ENCODE measurements around the gene ORMDL1. TPM values are rescaled to one million over a fixed set of nuclear protein-coding genes. Genes with fewer than 3 reads are reported as not detected.
A peak's percentile ranks its signal among the peaks of the same experiment; 100 is the strongest.

ORMDL1 gene
- total and polyA plus RNA-seq, 2 experiments from 2014 or later = 50.5 to 84.2 TPM

- Histone ChIP-seq H4K20me1 (replicated peaks; ENCODE audit: insufficient read depth) (0 out of 2 replicates have a peak, but pooled peaks cover 5% of the 10 kb centered on the region), H3K27me3 (ENCODE audit: insufficient read depth) (no peaks in the 10 kb centered on the region), H3F3A (replicated peaks; ENCODE audit: low read depth) (no peaks in the 10 kb centered on the region), H3K4me3 (no peak overlapping the region), H3K9me2 (ENCODE audit: insufficient read depth) (no peaks in the 10 kb centered on the region), H3K36me3 (ENCODE audit: insufficient read depth) (no peaks in the 10 kb centered on the region; the same call in 1 of the 2 replicates), H3K4me1 (ENCODE audit: insufficient read depth) (no peaks in the 10 kb centered on the region), H3K27ac (ENCODE audit: low read depth) (no peak overlapping the region), H2AFZ (no peak overlapping the region), H3K4me2 (no peak overlapping the region), H3K79me2 (replicated peaks; ENCODE audit: insufficient read depth) (peaks cover 7% of the 10 kb centered on the region; the same call in 1 of the 2 replicates)
- ATAC-seq (no peak), DNase-seq (ENCODE audit: low spot score) (no peak)
- peak overlapping the region; percentile 50; the same call in 1 of the 2 replicates for H3K27ac Mint-ChIP-seq
- no peaks in the 10 kb centered on the region for H3K27me3 Mint-ChIP-seq (ENCODE audit: insufficient read depth, low read depth, poor library complexity)
- TF ChIP-seq POLR2AphosphoS5 (IDR thresholded peaks at IDR 0.05; ENCODE audit: low read depth) = no peak
- no peak for TF ChIP-seq NANOG (IDR thresholded peaks at IDR 0.05; ENCODE audit: borderline replicate concordance)
- no peak for TF ChIP-seq REST (IDR thresholded peaks at IDR 0.05; ENCODE audit: unreplicated experiment)
- TF ChIP-seq ZNF462 (CRISPR knock-in tag; IDR thresholded peaks at IDR 0.05) = no peak
- no peak for TF ChIP-seq STAT1 (IDR thresholded peaks at IDR 0.05; ENCODE audit: unreplicated experiment)
- TF ChIP-seq CTCF (conservative IDR thresholded peaks at IDR 0.05; ENCODE audit: low read depth in 2 of 2) = no peak
- no peak for TF ChIP-seq EZH2phosphoT487 (IDR thresholded peaks at IDR 0.05; ENCODE audit: unreplicated experiment)
- no peak for TF ChIP-seq ZNF331 (CRISPR knock-in tag; IDR thresholded peaks at IDR 0.05; ENCODE audit: low read depth)
- no peaks in the 10 kb centered on the region for H3K9me3 Mint-ChIP-seq
- H3K4me1 Mint-ChIP-seq = no peaks in the 10 kb centered on the region
- H3K4me3 Mint-ChIP-seq = no peak overlapping the region
- H3K36me3 Mint-ChIP-seq (ENCODE audit: low read depth) = peaks cover 38% of the 10 kb centered on the region; the same call in 2 of the 3 replicates
Observed at GRCh38 chr2:189802396-189802912, 18.3 kb upstream of the ORMDL1 start.

All from GM23338 (cell line).